ENCODE measurements around the gene S100A14. TPM values are rescaled to one million over a fixed set of nuclear protein-coding genes. Genes with fewer than 3 reads are reported as not detected.
A peak's percentile ranks its signal among the peaks of the same experiment; 100 is the strongest.

Gene S100A14
- total and polyA plus RNA-seq, 9 of the 15 experiments (the other 6 are each of a cell fraction or from before 2014, with no cell fraction given): 0.10 to 0.64 (median 0.24) TPM; not detected in 3

GRCh38 chr1:153659656-153660055 is 43.5 kb upstream of the S100A14 start:
- Histone ChIP-seq H3K9ac (ENCODE audit: insufficient read depth in 1 of 2, low read depth in 2 of 2, low read length in 2 of 2) (peak overlapping the region in 1 of 2 experiments; percentile 73; a peak in 1 of 4 replicates), H3K79me2 (ENCODE audit: control insufficient read depth, insufficient read depth, low read length) (peaks cover 13% of the 10 kb centered on the region), H4K20me1 (replicated peaks; ENCODE audit: control insufficient read depth, insufficient read depth, low read length) (no peaks in the 10 kb centered on the region), H3K27me3 (ENCODE audit: control insufficient read depth in 2 of 2, insufficient read depth in 2 of 2, low read length in 2 of 2) (no peaks in the 10 kb centered on the region), H3K4me2 (ENCODE audit: insufficient read depth, low read length) (peak overlapping the region; percentile 93), H3K9me3 (replicated peaks; ENCODE audit: control insufficient read depth, insufficient read depth, low read depth, low read length) (no peaks in the 10 kb centered on the region), H3K9me1 (ENCODE audit: control insufficient read depth, insufficient read depth, low read length) (no peaks in the 10 kb centered on the region), H3K27ac (ENCODE audit: extremely low read depth, low read depth, low read length) (no peak overlapping the region), H2AFZ (ENCODE audit: low read depth, low read length) (no peak overlapping the region), H3K36me3 (ENCODE audit: control insufficient read depth, insufficient read depth, low read length) (peaks cover 42% of the 10 kb centered on the region), H3K4me1 (replicated peaks in 1 of 2; ENCODE audit: control insufficient read depth in 2 of 2, insufficient read depth in 2 of 2, low read length in 2 of 2) (peaks cover 3 to 16% of the 10 kb centered on the region in 2 experiments; a peak in 4 of 5 replicates), H3K4me3 (peak overlapping the region; percentile 98; the same call in 1 of the 2 replicates)
- TF ChIP-seq ZNF124 (CRISPR knock-in tag; IDR thresholded peaks at IDR 0.05): no peak
- TF ChIP-seq CEBPG (CRISPR knock-in tag; IDR thresholded peaks at IDR 0.05): 0 out of 2 replicates have a peak, but pooled peaks have one; percentile 2
- TF ChIP-seq CEBPG (tag; conservative IDR thresholded peaks at IDR 0.05 in 1 of 2, IDR thresholded peaks at IDR 0.05 in 1 of 2): no peak
- 49% methylated on average over 9 of the region's 9 CpGs for WGBS (ENCODE audit: insufficient coverage, low coverage, missing lambda C conversion rate)
- ChIA-PET CTCF (ENCODE audit: low intra/inter-chr PET ratio) (no interaction called here), POLR2A (interaction anchor here (0.7 to 6.1 kb wide), 10 partner anchors 9 to 303 kb away, joined by 3 to 51 read pairs (median 5); partner anchors contain the start of genes CHTOP, ILF2, S100A13 and SLC39A1)
- intact Hi-C loops (cut with micrococcal nuclease) (no loop called here), in situ Hi-C loops (cut with MboI) (no loop called here)
- no TSS peak for BruUV-seq (replicated peaks)
- DNase-seq (ENCODE audit: extremely low read depth in 1 of 4, low spot score in 3 of 4) (no peak), FAIRE-seq (no peak), ATAC-seq (no peak)

DNA sequence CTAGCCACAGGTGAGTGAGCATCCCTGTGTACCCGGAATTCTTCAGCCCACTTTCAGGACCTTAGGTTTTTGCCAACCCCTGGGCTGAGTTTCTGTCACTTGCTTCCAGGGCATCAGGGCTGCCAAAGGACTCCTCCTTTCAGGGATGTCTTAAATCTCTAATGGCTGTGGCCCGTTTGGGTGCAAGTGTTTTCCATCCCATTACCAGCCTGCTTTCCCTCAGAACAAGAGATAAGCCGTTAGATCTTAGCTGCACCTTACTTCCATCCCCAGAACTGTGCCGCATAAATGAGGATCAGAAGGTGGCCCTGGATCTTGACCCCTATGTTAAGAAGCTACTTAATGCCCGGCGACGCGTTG is 43.0 kb upstream of the S100A14 start:
- intact Hi-C loops (cut with micrococcal nuclease): no loop called here
- ATAC-seq: no peak
- no peak for TF ChIP-seq EWSR1 (IDR thresholded peaks at IDR 0.05; ENCODE audit: borderline replicate concordance, low read depth, partially characterized antibody)
- TF ChIP-seq TFAM (CRISPR knock-in tag; conservative IDR thresholded peaks at IDR 0.05): no peak
- TF ChIP-seq ZNF184 (CRISPR knock-in tag; IDR thresholded peaks at IDR 0.05): no peak
- no peak for TF ChIP-seq POLR2H (tag; IDR thresholded peaks at IDR 0.05; ENCODE audit: low read depth)
- TF ChIP-seq ZNF507 (tag; conservative IDR thresholded peaks at IDR 0.05): no peak
- TF ChIP-seq USF2 (CRISPR knock-in tag; IDR thresholded peaks at IDR 0.05): no peak
- TF ChIP-seq ATF7 (IDR thresholded peaks at IDR 0.05): no peak
- no peak for TF ChIP-seq ETV6 (IDR thresholded peaks at IDR 0.05; ENCODE audit: borderline replicate concordance in 1 of 2, low read depth in 2 of 2, low read length in 1 of 2)
- no peak for TF ChIP-seq ETV6 (CRISPR knock-in tag; IDR thresholded peaks at IDR 0.05; ENCODE audit: borderline replicate concordance)
- TF ChIP-seq, protein P1, sequence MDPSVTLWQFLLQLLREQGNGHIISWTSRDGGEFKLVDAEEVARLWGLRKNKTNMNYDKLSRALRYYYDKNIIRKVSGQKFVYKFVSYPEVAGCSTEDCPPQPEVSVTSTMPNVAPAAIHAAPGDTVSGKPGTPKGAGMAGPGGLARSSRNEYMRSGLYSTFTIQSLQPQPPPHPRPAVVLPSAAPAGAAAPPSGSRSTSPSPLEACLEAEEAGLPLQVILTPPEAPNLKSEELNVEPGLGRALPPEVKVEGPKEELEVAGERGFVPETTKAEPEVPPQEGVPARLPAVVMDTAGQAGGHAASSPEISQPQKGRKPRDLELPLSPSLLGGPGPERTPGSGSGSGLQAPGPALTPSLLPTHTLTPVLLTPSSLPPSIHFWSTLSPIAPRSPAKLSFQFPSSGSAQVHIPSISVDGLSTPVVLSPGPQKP (CRISPR knock-in tag; IDR thresholded peaks at IDR 0.05): no peak
- no peak for TF ChIP-seq POLR3A (IDR thresholded peaks at IDR 0.05; ENCODE audit: borderline replicate concordance, extremely low read depth, insufficient read depth, insufficient read length)
- TF ChIP-seq PRMT5 (CRISPR knock-in tag; IDR thresholded peaks at IDR 0.05): no peak

More for the DNA sequence above, 43.0 kb upstream of the S100A14 start:
- Histone ChIP-seq H3K9me3 (replicated peaks; ENCODE audit: control insufficient read depth, insufficient read depth, low read depth, low read length) (no peaks in the 10 kb centered on the region), H3K4me2 (ENCODE audit: insufficient read depth, low read length) (peak overlapping the region; percentile 93), H3K27me3 (ENCODE audit: control insufficient read depth in 2 of 2, insufficient read depth in 2 of 2, low read length in 2 of 2) (no peaks in the 10 kb centered on the region), H3K4me3 (peak overlapping the region; percentile 98), H3K79me2 (ENCODE audit: control insufficient read depth, insufficient read depth, low read length) (peaks cover 13% of the 10 kb centered on the region), H3K27ac (ENCODE audit: extremely low read depth, low read depth, low read length) (peak overlapping the region; percentile 86; the same call in 2 of the 3 replicates), H4K20me1 (replicated peaks; ENCODE audit: control insufficient read depth, insufficient read depth, low read length) (no peaks in the 10 kb centered on the region), H3K36me3 (ENCODE audit: control insufficient read depth, insufficient read depth, low read length) (peaks cover 37% of the 10 kb centered on the region), H3K9me1 (ENCODE audit: control insufficient read depth, insufficient read depth, low read length) (no peaks in the 10 kb centered on the region), H3K9ac (ENCODE audit: insufficient read depth in 1 of 2, low read depth in 2 of 2, low read length in 2 of 2) (peak overlapping the region; percentile 81 to 92; a peak in 3 of 4 replicates), H3K4me1 (replicated peaks in 1 of 2; ENCODE audit: control insufficient read depth in 2 of 2, insufficient read depth in 2 of 2, low read length in 2 of 2) (peaks cover 3 to 16% of the 10 kb centered on the region in 2 experiments; a peak in 4 of 5 replicates), H2AFZ (ENCODE audit: low read depth, low read length) (0 out of 2 replicates have a peak overlapping the region, but pooled peaks have one; percentile 100)
- WGBS (ENCODE audit: insufficient coverage, low coverage, missing lambda C conversion rate): 18% methylated on average over 8 of the region's 8 CpGs
- FAIRE-seq: no peak
- TSS peak; percentile 75 for BruUV-seq (replicated peaks)
- in situ Hi-C loops (cut with MboI): no loop called here
- CTCF ChIA-PET (ENCODE audit: low intra/inter-chr PET ratio): no interaction called here
- POLR2A ChIA-PET: interaction anchor here (0.7 to 6.1 kb wide), 12 partner anchors 10 to 326 kb away, joined by 3 to 51 read pairs (median 4); partner anchors contain the start of genes CHTOP, ILF2, S100A13 and SLC39A1
- DNase-seq (ENCODE audit: extremely low read depth in 1 of 4, low spot score in 3 of 4): no peak

All from K562 (cell line).